Endodermal cell (in vitro differentiated cells): ENCODE results near the gene GNAQ. TPM values are rescaled to one million over a fixed set of nuclear protein-coding genes. Genes with fewer than 3 reads are reported as not detected.

Experiments used
- DNase-seq: peaks from one replicate; pipeline ENCODE4 v3.0.0-alpha.2; 2017
- H3K27ac ChIP-seq: 2 replicates; pipeline ENCODE4 v1.5.1; 2013; ENCODE audit warnings: mild to moderate bottlenecking, low read depth, low read length, moderate library complexity
- H3K27me3 ChIP-seq: 2 replicates; pipeline ENCODE4 v1.6.1; 2013; ENCODE audit warnings: mild to moderate bottlenecking, low read length, moderate library complexity; ENCODE audit not compliant: insufficient read depth, control insufficient read depth, poor library complexity, severe bottlenecking
- H3K36me3 ChIP-seq: 2 replicates; pipeline ENCODE4 v1.7.0; 2013; ENCODE audit warnings: mild to moderate bottlenecking, low read length, moderate library complexity; ENCODE audit not compliant: control insufficient read depth, insufficient read depth
- H3K4me1 ChIP-seq: one replicate; pipeline ENCODE4 v1.7.0; 2013; ENCODE audit warnings: low read length; ENCODE audit not compliant: control insufficient read depth, insufficient read depth
- H3K4me3 ChIP-seq: 2 replicates; pipeline ENCODE4 v1.5.1; 2013; ENCODE audit warnings: mild to moderate bottlenecking, low read length, moderate library complexity
- H3K9ac ChIP-seq: 2 replicates; pipeline ENCODE4 v1.6.1; 2013; ENCODE audit warnings: mild to moderate bottlenecking, low read length, moderate library complexity; ENCODE audit not compliant: poor library complexity, severe bottlenecking; ENCODE audit errors: extremely low read depth
- H3K9me3 ChIP-seq: 2 replicates; pipeline ENCODE4 v1.6.1; 2013; ENCODE audit warnings: mild to moderate bottlenecking, low read length, moderate library complexity; ENCODE audit not compliant: control insufficient read depth
- H3K27ac Mint-ChIP-seq: 2 replicates; pipeline ENCODE4 v1.8.0; 2020; ENCODE audit warnings: mixed read lengths
- H3K27me3 Mint-ChIP-seq: 2 replicates; pipeline ENCODE4 v1.8.0; 2021; ENCODE audit warnings: mild to moderate bottlenecking, mixed read lengths; ENCODE audit not compliant: insufficient read depth
- H3K36me3 Mint-ChIP-seq: 2 replicates; pipeline ENCODE4 v1.8.0; 2020; ENCODE audit warnings: low read depth, mixed read lengths
- H3K4me1 Mint-ChIP-seq: 2 replicates; pipeline ENCODE4 v1.8.0; 2020; ENCODE audit warnings: mixed read lengths
- H3K4me3 Mint-ChIP-seq: 2 replicates; pipeline ENCODE4 v1.8.0; 2020; ENCODE audit warnings: mild to moderate bottlenecking, moderate library complexity, mixed read lengths
- H3K9me3 Mint-ChIP-seq: 2 replicates; pipeline ENCODE4 v1.8.0; 2020; ENCODE audit warnings: mild to moderate bottlenecking, mixed read lengths
- WGBS, 2 experiments: methylation state at CpG; one replicate each; pipeline versions ENCODE4 v1.1.5 to v1.1.7; 2013; ENCODE audit warnings: missing lambda C conversion rate in 2 of 2, mixed read lengths in 1 of 2; ENCODE audit not compliant: insufficient coverage in 1 of 2, insufficient read length in 1 of 2; 5-methylcytosine and 5-hydroxymethylcytosine counted together
- total RNA-seq, 2 donors: library from RNA; stranded (reverse); fragmentation: NEBNext Ultra II Directional in 1 of 2; extraction: Animal tissue kit (Norgen Biotek cat#: 25700) in 1 of 2; gene quantifications; 2 replicates in 1 of 2; 3 replicates in 1 of 2; pipeline ENCODE4 v1.2.1, GENCODE V29; 2021
- TF ChIP-seq, protein P1 (sequence below): fragments of 200-600 bp; sonication (generic); conservative IDR thresholded peaks from 2 replicates; pipeline ENCODE4 v1.5.0; 2021; ENCODE audit warnings: antibody characterized with exemption, mild to moderate bottlenecking

The GNAQ gene
- total RNA-seq, 2 donors from 2014 or later = 46.0 to 57.6 TPM

DNA sequence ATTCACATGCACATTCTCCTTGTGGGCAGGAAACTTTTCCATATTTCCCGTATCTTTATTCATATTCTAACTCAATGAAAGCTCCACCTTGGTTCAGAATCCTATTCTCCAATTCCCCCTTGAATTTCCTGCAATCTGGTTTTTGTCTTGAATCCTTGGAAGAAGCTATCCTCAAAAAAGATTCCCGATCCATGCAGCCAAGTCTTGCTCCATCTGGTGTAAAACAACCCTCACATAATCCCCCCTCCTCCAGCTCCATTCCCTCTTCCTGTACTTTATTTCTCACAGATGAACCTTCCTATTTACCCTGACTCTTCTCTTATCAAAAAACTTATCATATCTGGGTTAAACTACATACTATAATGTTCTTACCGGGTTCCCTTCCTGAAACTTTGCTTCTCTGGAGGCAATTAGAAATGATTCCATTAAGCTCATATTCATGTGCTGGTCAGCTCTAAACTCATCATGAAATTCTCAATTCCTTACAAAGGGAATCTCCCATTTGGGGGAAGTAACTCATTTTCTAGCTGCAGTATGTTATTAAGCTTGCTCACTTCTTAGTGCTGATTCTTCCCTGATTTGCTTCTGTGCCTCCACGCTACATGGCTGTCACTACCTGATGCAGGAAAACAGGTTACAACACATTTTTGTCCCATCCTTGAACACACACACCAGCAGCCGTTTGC lies 81.7 kb downstream of the GNAQ start:
- H3K36me3 Mint-ChIP-seq = no peaks in the 10 kb centered on the region
- H3K4me3 ChIP-seq = no peak overlapping the region
- no peaks in the 10 kb centered on the region for H3K9me3 ChIP-seq
- peaks cover 37% of the 10 kb centered on the region for H3K4me1 Mint-ChIP-seq
- no peaks in the 10 kb centered on the region for H3K27me3 ChIP-seq
- no peak overlapping the region for H3K27ac ChIP-seq
- no peak overlapping the region for H3K27ac Mint-ChIP-seq
- peaks cover 4% of the 10 kb centered on the region for H3K36me3 ChIP-seq
- H3K9me3 Mint-ChIP-seq = no peaks in the 10 kb centered on the region
- no peak for DNase-seq
- H3K4me1 ChIP-seq = peaks cover 5% of the 10 kb centered on the region
- no peak overlapping the region for H3K4me3 Mint-ChIP-seq
- 92 to 93% methylated on average over 5 of the region's 5 CpGs for WGBS, 2 experiments
- H3K9ac ChIP-seq = no peak overlapping the region
- H3K27me3 Mint-ChIP-seq = no peaks in the 10 kb centered on the region
- TF ChIP-seq, protein P1, sequence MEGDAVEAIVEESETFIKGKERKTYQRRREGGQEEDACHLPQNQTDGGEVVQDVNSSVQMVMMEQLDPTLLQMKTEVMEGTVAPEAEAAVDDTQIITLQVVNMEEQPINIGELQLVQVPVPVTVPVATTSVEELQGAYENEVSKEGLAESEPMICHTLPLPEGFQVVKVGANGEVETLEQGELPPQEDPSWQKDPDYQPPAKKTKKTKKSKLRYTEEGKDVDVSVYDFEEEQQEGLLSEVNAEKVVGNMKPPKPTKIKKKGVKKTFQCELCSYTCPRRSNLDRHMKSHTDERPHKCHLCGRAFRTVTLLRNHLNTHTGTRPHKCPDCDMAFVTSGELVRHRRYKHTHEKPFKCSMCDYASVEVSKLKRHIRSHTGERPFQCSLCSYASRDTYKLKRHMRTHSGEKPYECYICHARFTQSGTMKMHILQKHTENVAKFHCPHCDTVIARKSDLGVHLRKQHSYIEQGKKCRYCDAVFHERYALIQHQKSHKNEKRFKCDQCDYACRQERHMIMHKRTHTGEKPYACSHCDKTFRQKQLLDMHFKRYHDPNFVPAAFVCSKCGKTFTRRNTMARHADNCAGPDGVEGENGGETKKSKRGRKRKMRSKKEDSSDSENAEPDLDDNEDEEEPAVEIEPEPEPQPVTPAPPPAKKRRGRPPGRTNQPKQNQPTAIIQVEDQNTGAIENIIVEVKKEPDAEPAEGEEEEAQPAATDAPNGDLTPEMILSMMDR = no peak

DNA sequence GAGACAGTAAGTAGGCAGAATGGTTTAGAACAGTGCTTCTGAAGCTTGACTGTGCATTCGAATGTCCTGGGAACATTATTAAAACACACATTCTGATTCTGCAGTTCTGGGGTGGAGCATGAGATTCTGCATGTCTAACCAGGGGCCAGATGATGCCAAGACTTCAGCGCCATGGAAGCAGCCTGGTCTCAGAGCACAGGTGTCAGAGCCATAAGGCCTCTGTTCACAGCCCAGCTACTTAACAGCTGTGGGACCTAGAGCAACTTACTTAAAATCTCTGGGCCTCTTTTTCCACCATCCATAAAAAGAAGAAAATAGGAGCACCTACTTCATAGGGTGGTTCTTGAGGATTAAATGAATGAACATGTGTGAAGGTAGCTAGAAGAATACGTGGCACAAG lies 84.0 kb downstream of the GNAQ start:
- Mint-ChIP-seq H3K9me3 (no peaks in the 10 kb centered on the region), H3K4me3 (no peak overlapping the region), H3K36me3 (no peaks in the 10 kb centered on the region), H3K4me1 (peaks cover 30% of the 10 kb centered on the region), H3K27ac (no peak overlapping the region), H3K27me3 (no peaks in the 10 kb centered on the region)
- H3K4me1 ChIP-seq = peaks cover 5% of the 10 kb centered on the region
- no peaks in the 10 kb centered on the region for H3K27me3 ChIP-seq
- no peak overlapping the region for H3K4me3 ChIP-seq
- H3K27ac ChIP-seq = no peak overlapping the region
- no peaks in the 10 kb centered on the region for H3K9me3 ChIP-seq
- 90 to 93% methylated on average over 1 to 2 of the region's 3 CpGs for WGBS, 2 experiments
- no peak for DNase-seq
- H3K9ac ChIP-seq = no peak overlapping the region
- peaks cover 4% of the 10 kb centered on the region for H3K36me3 ChIP-seq
- TF ChIP-seq, protein P1 = no peak

DNA sequence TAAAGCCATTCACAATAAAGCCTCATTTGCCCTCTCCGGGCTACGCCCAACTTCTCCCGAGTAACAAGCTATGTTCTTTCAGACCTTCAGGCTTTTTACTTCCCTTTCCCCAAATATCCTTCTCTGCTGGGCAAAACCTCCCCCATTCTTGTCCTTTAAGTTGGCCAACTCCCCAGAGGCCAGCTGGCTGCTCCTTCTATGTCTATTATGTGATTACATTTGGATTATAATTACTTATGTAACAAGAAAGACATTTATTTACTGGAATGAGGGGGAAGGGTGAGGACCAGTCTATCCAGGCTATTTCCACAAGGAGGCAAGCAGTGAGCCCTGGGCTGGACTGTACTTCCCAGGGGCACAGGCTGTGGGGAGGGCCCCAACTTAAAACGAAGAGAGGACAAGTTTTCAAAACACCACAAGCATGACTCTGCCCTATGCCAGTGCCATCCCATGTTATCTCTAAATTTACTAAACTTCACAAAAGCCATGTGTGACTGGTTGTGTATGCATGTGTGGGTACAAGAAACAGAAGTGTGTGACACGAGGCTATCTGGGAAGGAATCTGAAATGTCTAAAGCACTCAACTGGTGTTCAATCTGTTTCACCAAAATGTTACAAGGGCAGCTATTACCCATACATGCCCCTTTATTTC lies 84.5 kb downstream of the GNAQ start:
- WGBS, 2 experiments = 90 to 91% methylated on average over 3 to 5 of the region's 5 CpGs
- Mint-ChIP-seq H3K27ac (no peak overlapping the region), H3K27me3 (no peaks in the 10 kb centered on the region), H3K4me3 (no peak overlapping the region), H3K4me1 (peaks cover 30% of the 10 kb centered on the region), H3K9me3 (no peaks in the 10 kb centered on the region), H3K36me3 (no peaks in the 10 kb centered on the region)
- H3K36me3 ChIP-seq = peaks cover 4% of the 10 kb centered on the region
- H3K27me3 ChIP-seq = no peaks in the 10 kb centered on the region
- H3K9me3 ChIP-seq = no peaks in the 10 kb centered on the region
- no peak overlapping the region for H3K27ac ChIP-seq
- no peak overlapping the region for H3K4me3 ChIP-seq
- TF ChIP-seq, protein P1 = no peak
- DNase-seq = no peak
- H3K4me1 ChIP-seq = peaks cover 5% of the 10 kb centered on the region
- no peak overlapping the region for H3K9ac ChIP-seq
